Stimulated activated CD4-positive, alpha-beta T cell treated with anti-CD3 and anti-CD28 coated beads, Interleukin-1b, Interleukin-23, amount 100 ng/mL, for 24 hours (primary cell): ENCODE results near the gene LDAH.

Experiments
- DNase-seq, 4 experiments: peaks; one replicate each; pipeline ENCODE4 v3.0.0-alpha.2; 2020; ENCODE audit warnings: low read depth in 4 of 4, low spot score in 1 of 4

Gene LDAH

GRCh38 chr2:20638646-20639430, 184.1 kb downstream of the LDAH start:
- no peak for DNase-seq

- no peak for DNase-seq
Observed at GRCh38 chr2:20638014-20638413, 184.9 kb downstream of the LDAH start.

GRCh38 chr2:20637147-20637546, 185.8 kb downstream of the LDAH start:
- DNase-seq: no peak

- peak in 3 of 4 experiments; percentile 9 to 28 (median 11) for DNase-seq
Observed at GRCh38 chr2:20635675-20636584, 187.0 kb downstream of the LDAH start.

- DNase-seq: no peak
Observed at GRCh38 chr2:20635113-20635510, 187.8 kb downstream of the LDAH start.

GRCh38 chr2:20634507-20635112, 188.3 kb downstream of the LDAH start:
- DNase-seq: no peak
